HEK293 (cell line): ENCODE results near the gene IL17D.
"Not testable (repeated sequence)": the region's sequence is repeated elsewhere in the genome, so short reads cannot be mapped to it uniquely, and the experiment has no call there.

Source experiments
- CTCF ChIA-PET: fragments of 350-600 bp; formaldehyde crosslinking; extraction: SDS; loops from one replicate; lab custom pipeline; 2021; ENCODE audit warnings: antibody characterized with exemption; lab: Yijun Ruan, JAX
- POLR2A ChIA-PET: fragments of 300-600 bp; formaldehyde crosslinking; extraction: SDS; loops from one replicate; lab custom pipeline; 2020; ENCODE audit warnings: antibody characterized with exemption, inconsistent platforms; lab: Yijun Ruan, JAX
- H3K27ac ChIP-seq: fragments of 200-500 bp; sonication (Bioruptor generic); 2 replicates; pipeline ENCODE4 v1.5.1; 2014; ENCODE audit warnings: low read depth, low read length, control low read depth, inconsistent platforms; ENCODE audit errors: extremely low read depth
- H3K36me3 ChIP-seq, 2 experiments: fragments of 200-500 bp in 1 of 2; sonication (Bioruptor generic) in 1 of 2; 1 replicate in 1 of 2; 2 replicates in 1 of 2; pipeline ENCODE4 v1.5.1; 2014 to 2017; ENCODE audit warnings: inconsistent platforms in 2 of 2, low read length in 2 of 2; ENCODE audit not compliant: control insufficient read depth in 2 of 2, insufficient read depth in 1 of 2
- H3K4me1 ChIP-seq: fragments of 200-500 bp; sonication (Bioruptor generic); 2 replicates; pipeline ENCODE4 v1.5.1; 2014; ENCODE audit warnings: mild to moderate bottlenecking, low read length, inconsistent platforms; ENCODE audit not compliant: control insufficient read depth, insufficient read depth
- H3K4me3 ChIP-seq: 2 replicates; pipeline ENCODE4 v1.5.1; 2011; ENCODE audit warnings: low read depth, mild to moderate bottlenecking, control low read depth, low read length, moderate library complexity
- H3K9me3 ChIP-seq: fragments of 200-500 bp; sonication (Bioruptor generic); 2 replicates; pipeline ENCODE4 v1.5.1; 2014; ENCODE audit warnings: low read depth, low read length, inconsistent platforms; ENCODE audit not compliant: control insufficient read depth, insufficient read depth
- GLI2 ChIP-seq: fragments of 450-650 bp; formaldehyde crosslinking; IDR thresholded peaks from 2 replicates; pipeline ENCODE4; 2017; ENCODE audit warnings: missing biosample characterization, missing genetic modification characterization, low read depth, borderline replicate concordance
- HIC1 ChIP-seq: fragments of 450-650 bp; formaldehyde crosslinking; IDR thresholded peaks from 2 replicates; pipeline ENCODE4 v1.5.1; 2016; ENCODE audit warnings: missing biosample characterization, missing genetic modification characterization
- SCRT2 ChIP-seq: fragments of 450-650 bp; formaldehyde crosslinking; IDR thresholded peaks from 2 replicates; pipeline ENCODE4 v1.5.1; 2016; ENCODE audit warnings: missing biosample characterization, missing genetic modification characterization
- SP3 ChIP-seq: fragments of 450-650 bp; formaldehyde crosslinking; IDR thresholded peaks from 2 replicates; pipeline ENCODE4 v1.5.1; 2016; ENCODE audit warnings: missing biosample characterization, missing genetic modification characterization
- ZNF157 ChIP-seq: fragments of 450-650 bp; formaldehyde crosslinking; IDR thresholded peaks from 2 replicates; pipeline ENCODE4 v1.5.1; 2016; ENCODE audit warnings: missing biosample characterization, missing genetic modification characterization
- ZNF169 ChIP-seq: fragments of 450-650 bp; formaldehyde crosslinking; IDR thresholded peaks from 2 replicates; pipeline ENCODE4 v1.5.1; 2016; ENCODE audit warnings: missing biosample characterization, missing genetic modification characterization
- ZNF221 ChIP-seq: fragments of 450-650 bp; formaldehyde crosslinking; IDR thresholded peaks from 2 replicates; pipeline ENCODE4 v1.5.1; 2017; ENCODE audit warnings: missing biosample characterization, missing genetic modification characterization, borderline replicate concordance
- ZNF23 ChIP-seq: fragments of 450-650 bp; formaldehyde crosslinking; IDR thresholded peaks from 2 replicates; pipeline ENCODE4 v1.5.1; 2016; ENCODE audit warnings: missing biosample characterization, missing genetic modification characterization, borderline replicate concordance
- ZNF274 ChIP-seq, 2 experiments: fragments of 200-500 bp in 1 of 2; fragments of 450-650 bp in 1 of 2; sonication (Bioruptor generic) in 1 of 2; formaldehyde crosslinking in 1 of 2; IDR thresholded peaks; 2 replicates each; pipeline versions ENCODE4 v1.5.1 to v1.6.1; 2014 to 2016; ENCODE audit warnings: borderline replicate concordance in 1 of 2, inconsistent platforms in 1 of 2, low read length in 1 of 2, missing biosample characterization in 1 of 2, missing genetic modification characterization in 1 of 2
- ZNF292 ChIP-seq: fragments of 450-650 bp; formaldehyde crosslinking; IDR thresholded peaks from 2 replicates; pipeline ENCODE4 v1.5.1; 2016; ENCODE audit warnings: low read depth, missing biosample characterization, missing genetic modification characterization, borderline replicate concordance
- ZNF416 ChIP-seq: fragments of 450-650 bp; formaldehyde crosslinking; IDR thresholded peaks from 2 replicates; pipeline ENCODE4 v1.5.1; 2016; ENCODE audit warnings: missing biosample characterization, missing genetic modification characterization
- ZNF426 ChIP-seq: fragments of 450-650 bp; formaldehyde crosslinking; IDR thresholded peaks from 2 replicates; pipeline ENCODE4 v1.5.1; 2017; ENCODE audit warnings: missing biosample characterization, missing genetic modification characterization, mild to moderate bottlenecking, inconsistent platforms, moderate library complexity
- ZNF473 ChIP-seq: fragments of 450-650 bp; formaldehyde crosslinking; IDR thresholded peaks from 2 replicates; pipeline ENCODE4 v1.5.1; 2017; ENCODE audit warnings: missing biosample characterization, missing genetic modification characterization
- ZNF501 ChIP-seq: fragments of 450-650 bp; formaldehyde crosslinking; IDR thresholded peaks from 2 replicates; pipeline ENCODE4 v1.5.1; 2016; ENCODE audit warnings: missing biosample characterization, missing genetic modification characterization
- ZNF530 ChIP-seq: fragments of 450-650 bp; formaldehyde crosslinking; IDR thresholded peaks from 2 replicates; pipeline ENCODE4 v1.5.1; 2016; ENCODE audit warnings: low read depth, missing biosample characterization, missing genetic modification characterization
- ZNF768 ChIP-seq: fragments of 450-650 bp; formaldehyde crosslinking; IDR thresholded peaks from 2 replicates; pipeline ENCODE4 v1.5.1; 2018; ENCODE audit warnings: missing biosample characterization, mild to moderate bottlenecking, missing genetic modification characterization

Gene IL17D

GRCh38 chr13:20673715-20674114 is 29.8 kb upstream of the IL17D start:
- ChIA-PET CTCF (no interaction called here), POLR2A (no interaction called here)
- no peak overlapping the region for H3K4me3 ChIP-seq

GRCh38 chr13:20676213-20676612 is 27.3 kb upstream of the IL17D start:
- no peak overlapping the region for H3K4me3 ChIP-seq
- TF ChIP-seq GLI2 (no peak), ZNF501 (no peak), ZNF157 (tag by site-specific recombination) (no peak)
- TF ChIP-seq, all 188 proteins: peak for 0
- ChIA-PET CTCF (interaction anchor here (1.1 kb wide), 1 partner anchor 13 kb away, joined by 5 read pairs; no protein-coding TSS in a partner anchor), POLR2A (no interaction called here)
- no peaks in the 10 kb centered on the region for H3K9me3 ChIP-seq
- no peak overlapping the region for H3K27ac ChIP-seq
- no peaks in the 10 kb centered on the region for H3K4me1 ChIP-seq
- peaks cover 0 to 7% of the 10 kb centered on the region in 2 experiments; a peak in 1 of 3 replicates for H3K36me3 ChIP-seq

More at GRCh38 chr13:20673715-20674114, 29.8 kb upstream of the IL17D start:
- no peaks in the 10 kb centered on the region for H3K9me3 ChIP-seq
- TF ChIP-seq ZNF530 (tag by site-specific recombination) (no peak), ZNF426 (tag by site-specific recombination) (no peak), ZNF157 (tag by site-specific recombination) (no peak), ZNF292 (tag by site-specific recombination) (no peak), ZNF473 (tag by site-specific recombination) (no peak), ZNF169 (tag by site-specific recombination) (no peak), SP3 (tag by site-specific recombination) (no peak), ZNF768 (tag by site-specific recombination) (no peak)
- peaks cover 0 to 5% of the 10 kb centered on the region in 2 experiments; a peak in 1 of 3 replicates for H3K36me3 ChIP-seq
- H3K27ac ChIP-seq: no peak overlapping the region
- no peaks in the 10 kb centered on the region for H3K4me1 ChIP-seq

GRCh38 chr13:20678606-20679005 is 24.9 kb upstream of the IL17D start:
- H3K27ac ChIP-seq, H3K36me3 ChIP-seq, H3K4me1 ChIP-seq, H3K4me3 ChIP-seq, H3K9me3 ChIP-seq, CTCF ChIA-PET: not testable (repeated sequence)
- POLR2A ChIA-PET: interaction anchor here (0.6 kb wide), 1 partner anchor 308 kb away, joined by 3 read pairs; no protein-coding TSS in a partner anchor

GRCh38 chr13:20679879-20680278 is 23.6 kb upstream of the IL17D start:
- ChIA-PET POLR2A (no interaction called here), CTCF (interaction anchor here (0.6 kb wide), 1 partner anchor 668 kb away, joined by 3 read pairs; no protein-coding TSS in a partner anchor)

GRCh38 chr13:20680416-20681080 is 23.0 kb upstream of the IL17D start:
- POLR2A ChIA-PET: no interaction called here
- no peaks in the 10 kb centered on the region for H3K4me1 ChIP-seq
- CTCF ChIA-PET: interaction anchor here (0.7 kb wide), 1 partner anchor 43 kb away, joined by 3 read pairs; no protein-coding TSS in a partner anchor
- no peaks in the 10 kb centered on the region for H3K9me3 ChIP-seq
- TF ChIP-seq HIC1 (tag by site-specific recombination) (no peak), ZNF23 (no peak), SCRT2 (tag by site-specific recombination) (no peak), ZNF416 (tag by site-specific recombination) (no peak), ZNF221 (tag by site-specific recombination) (no peak)
- H3K36me3 ChIP-seq: peaks cover 0 to 2% of the 10 kb centered on the region in 2 experiments; a peak in 1 of 3 replicates
- H3K27ac ChIP-seq: no peak overlapping the region
- no peak overlapping the region for H3K4me3 ChIP-seq

More at GRCh38 chr13:20679879-20680278, 23.6 kb upstream of the IL17D start:
- Histone ChIP-seq H3K9me3 (no peaks in the 10 kb centered on the region), H3K27ac (no peak overlapping the region), H3K36me3 (peaks cover 0 to 2% of the 10 kb centered on the region in 2 experiments; a peak in 1 of 3 replicates), H3K4me1 (no peaks in the 10 kb centered on the region), H3K4me3 (no peak overlapping the region)
- TF ChIP-seq ZNF274 (IDR thresholded peaks at IDR 0.05; ENCODE audit: low read length): no peak
- TF ChIP-seq ZNF274 (tag by site-specific recombination; IDR thresholded peaks at IDR 0.05; ENCODE audit: borderline replicate concordance): no peak

GRCh38 chr13:20681481-20681880 is 22.0 kb upstream of the IL17D start:
- CTCF ChIA-PET: interaction anchor here (0.7 kb wide), 1 partner anchor 42 kb away, joined by 3 read pairs; no protein-coding TSS in a partner anchor
- H3K4me3 ChIP-seq, H3K4me1 ChIP-seq, POLR2A ChIA-PET, H3K9me3 ChIP-seq, H3K36me3 ChIP-seq, H3K27ac ChIP-seq: not testable (repeated sequence)
